Activated CD4-positive, alpha-beta T cell treated with anti-CD3 and anti-CD28 coated beads, Interleukin-2, amount 50 U/mL, for 24 hours (primary cell): ENCODE data around the gene DNAJC5.
"Not testable (repeated sequence)": the region's sequence is repeated elsewhere in the genome, so short reads cannot be mapped to it uniquely, and the experiment has no call there.

Experiments
- DNase-seq, 2 donors: peaks; one replicate each; pipeline ENCODE4 v3.0.0-alpha.2; 2020; ENCODE audit warnings: low read depth in 1 of 2, low spot score in 1 of 2

DNAJC5 gene, protein sequence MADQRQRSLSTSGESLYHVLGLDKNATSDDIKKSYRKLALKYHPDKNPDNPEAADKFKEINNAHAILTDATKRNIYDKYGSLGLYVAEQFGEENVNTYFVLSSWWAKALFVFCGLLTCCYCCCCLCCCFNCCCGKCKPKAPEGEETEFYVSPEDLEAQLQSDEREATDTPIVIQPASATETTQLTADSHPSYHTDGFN

DNA sequence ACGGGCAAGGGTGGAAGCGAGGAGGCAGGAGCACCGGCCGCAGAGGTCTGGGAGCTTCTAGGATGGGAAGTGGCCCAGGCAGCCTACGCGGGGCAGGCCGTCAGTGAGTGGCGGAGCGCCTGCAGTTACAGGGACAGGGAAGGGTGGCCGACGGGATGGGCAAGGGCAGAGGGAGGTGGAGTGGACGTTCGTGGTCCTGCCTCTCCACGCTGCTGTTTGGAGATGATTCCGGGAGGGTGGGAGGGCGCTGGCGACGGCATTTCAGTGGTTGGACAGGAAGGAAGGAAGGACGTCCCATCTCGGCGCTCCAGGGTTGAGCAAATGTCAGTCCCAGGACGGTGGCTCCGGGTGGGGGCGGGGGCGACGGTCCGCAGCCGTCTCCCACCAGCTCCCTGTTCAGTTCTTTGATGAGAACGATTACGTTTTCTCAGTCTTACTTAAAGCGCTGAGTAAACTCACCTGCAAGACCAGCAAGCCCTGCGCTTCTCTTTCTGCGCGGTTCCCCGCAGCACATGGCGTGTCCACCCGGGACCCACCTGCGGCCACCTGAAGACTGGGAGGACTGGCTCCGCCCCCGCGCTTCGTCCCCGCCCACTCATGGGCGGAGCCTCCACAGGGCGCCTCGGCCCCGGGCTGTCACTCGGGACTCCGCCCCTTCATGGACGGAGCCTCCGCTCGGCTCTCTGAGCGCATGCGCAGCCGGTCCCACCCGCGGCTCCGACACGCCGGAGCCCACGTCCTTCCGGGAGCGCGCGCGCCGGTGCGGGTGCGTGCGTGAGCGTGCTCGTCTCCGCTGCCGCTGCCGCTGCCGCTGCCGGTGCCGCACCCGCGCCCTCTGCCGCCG is at the start of gene DNAJC5:
TSS of gene DNAJC5 (plus strand) at position 769 of the 844 bp plus-strand sequence. CDS start 33,220 bp downstream, outside the sequence.
- peak; percentile 90 to 93 for DNase-seq

- no peak for DNase-seq
Measured at GRCh38 chr20:63846128-63846771, 48.7 kb upstream of the DNAJC5 start.

DNA sequence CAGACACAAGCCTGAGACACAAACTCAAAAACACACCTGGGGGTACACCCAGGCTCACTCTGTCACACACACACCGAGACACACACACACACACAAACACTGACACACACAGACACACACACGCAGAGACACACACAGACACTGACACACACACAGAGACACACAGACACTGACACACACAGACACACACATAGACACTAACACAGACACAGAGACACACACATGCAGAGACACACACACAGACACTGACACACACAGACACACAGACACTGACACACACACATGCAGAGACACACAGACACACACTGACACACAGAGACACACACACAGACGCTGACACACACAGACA is 48.1 kb upstream of the DNAJC5 start:
- DNase-seq, result no peak

GRCh38 chr20:63847237-63848002 is 47.5 kb upstream of the DNAJC5 start:
- no peak for DNase-seq

DNA sequence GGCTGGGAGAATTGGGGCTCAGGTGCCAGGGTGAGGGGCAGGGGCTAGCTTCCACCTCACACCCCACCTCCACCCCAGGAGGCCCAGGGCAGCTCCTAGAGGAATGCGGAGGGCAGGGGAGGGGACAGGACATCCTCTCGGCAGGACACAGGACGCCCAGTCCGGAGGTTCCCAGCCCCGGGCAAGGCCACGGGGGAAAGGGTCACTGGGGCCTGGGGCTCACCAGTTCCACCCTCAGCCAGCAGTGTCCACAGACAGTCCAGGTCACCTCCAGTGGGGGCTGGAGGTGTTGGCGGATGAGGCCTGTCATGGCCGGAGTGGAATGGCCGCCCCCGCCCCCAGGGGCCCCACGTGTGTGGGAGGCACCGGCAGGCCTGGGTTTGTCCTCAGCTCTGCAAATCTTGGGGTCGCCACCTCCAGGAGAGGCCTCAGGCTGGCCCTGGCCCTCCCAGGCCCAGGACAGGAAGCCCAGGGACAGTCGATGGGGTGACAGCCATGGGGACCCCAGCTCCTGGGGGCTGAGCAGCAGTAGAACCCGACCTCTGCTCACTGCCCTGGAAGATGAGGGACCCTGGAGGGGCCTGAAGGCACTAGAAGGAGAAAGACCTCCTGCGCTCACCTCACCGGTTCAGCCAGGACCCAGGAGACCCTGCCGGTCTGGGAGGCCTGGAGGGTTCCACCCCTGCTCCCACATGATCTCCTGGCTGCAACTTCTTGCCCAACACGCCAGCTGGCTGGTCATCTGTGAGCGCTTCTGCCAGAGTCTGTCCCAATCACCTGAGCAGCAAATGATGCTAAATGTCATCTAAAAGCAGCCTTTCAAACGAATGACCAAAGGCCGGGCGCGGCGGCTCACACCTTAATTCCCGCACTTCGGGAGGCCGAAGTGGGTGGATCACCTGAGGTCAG is 46.7 kb upstream of the DNAJC5 start:
- DNase-seq, result no peak

DNA sequence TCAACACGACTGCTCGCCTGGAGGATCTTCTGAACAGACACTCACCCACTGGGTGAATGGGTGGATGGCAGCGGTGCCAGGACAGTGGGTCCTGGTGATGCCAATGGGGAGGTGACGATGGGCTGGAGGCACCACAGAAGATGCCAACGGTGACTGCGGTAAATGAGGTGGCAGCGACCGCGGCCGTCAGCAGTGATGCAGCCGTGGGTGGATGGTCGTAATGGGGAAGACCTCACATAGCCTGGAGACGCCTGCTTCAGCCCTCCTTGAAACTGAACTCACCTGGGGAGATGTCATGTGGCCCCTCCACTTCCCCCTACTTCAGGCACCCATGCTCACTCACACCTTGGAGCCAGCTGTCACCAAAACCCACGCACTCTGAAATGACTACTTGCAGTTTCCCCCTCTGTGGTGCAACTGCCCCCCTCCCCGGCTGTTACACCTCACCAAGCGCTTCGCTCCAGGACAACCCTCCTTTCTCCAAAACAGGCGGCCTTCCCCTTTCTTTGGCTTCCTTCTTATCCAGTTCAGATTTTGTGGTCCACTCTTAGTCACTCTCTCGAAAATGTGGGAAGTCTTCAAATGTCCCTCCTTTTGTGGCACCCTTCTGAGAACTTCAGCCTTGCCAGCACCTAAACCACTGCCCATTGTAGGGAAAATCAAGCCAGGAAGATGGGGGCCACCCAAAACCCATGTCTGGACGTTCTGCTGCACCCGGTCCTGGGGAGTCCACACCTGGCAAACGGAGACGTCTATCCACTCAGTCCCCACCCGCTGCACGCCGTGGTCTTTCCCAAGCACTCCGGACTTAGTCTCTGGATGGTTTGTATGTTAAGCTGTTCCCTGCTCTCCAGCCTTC is 44.0 kb upstream of the DNAJC5 start:
- peak in 1 of 2 donors; percentile 48 for DNase-seq

DNA sequence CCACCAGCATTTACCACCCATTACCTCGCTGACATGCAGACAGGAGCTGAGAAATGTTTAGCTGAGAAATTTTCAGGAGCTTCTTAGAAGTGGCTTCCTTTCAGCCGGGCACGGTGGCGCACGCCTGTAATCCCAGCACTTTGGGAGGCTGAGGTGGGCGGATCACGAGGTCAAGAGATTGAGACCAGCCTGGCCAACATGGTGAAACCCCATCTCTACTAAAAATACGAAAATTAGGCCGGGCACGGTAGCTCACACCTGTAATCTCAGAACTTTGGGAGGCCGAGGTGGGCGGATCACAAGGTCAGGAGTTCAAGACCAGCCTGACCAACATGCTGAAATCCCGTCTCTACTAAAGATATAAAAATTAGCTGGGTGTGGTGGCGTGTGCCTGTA is 43.4 kb upstream of the DNAJC5 start:
- DNase-seq, result not testable (repeated sequence)

- not testable (repeated sequence) for DNase-seq
Measured at GRCh38 chr20:63853733-63854068, 41.2 kb upstream of the DNAJC5 start.

GRCh38 chr20:63854069-63854765 is 40.7 kb upstream of the DNAJC5 start:
- no peak for DNase-seq

DNA sequence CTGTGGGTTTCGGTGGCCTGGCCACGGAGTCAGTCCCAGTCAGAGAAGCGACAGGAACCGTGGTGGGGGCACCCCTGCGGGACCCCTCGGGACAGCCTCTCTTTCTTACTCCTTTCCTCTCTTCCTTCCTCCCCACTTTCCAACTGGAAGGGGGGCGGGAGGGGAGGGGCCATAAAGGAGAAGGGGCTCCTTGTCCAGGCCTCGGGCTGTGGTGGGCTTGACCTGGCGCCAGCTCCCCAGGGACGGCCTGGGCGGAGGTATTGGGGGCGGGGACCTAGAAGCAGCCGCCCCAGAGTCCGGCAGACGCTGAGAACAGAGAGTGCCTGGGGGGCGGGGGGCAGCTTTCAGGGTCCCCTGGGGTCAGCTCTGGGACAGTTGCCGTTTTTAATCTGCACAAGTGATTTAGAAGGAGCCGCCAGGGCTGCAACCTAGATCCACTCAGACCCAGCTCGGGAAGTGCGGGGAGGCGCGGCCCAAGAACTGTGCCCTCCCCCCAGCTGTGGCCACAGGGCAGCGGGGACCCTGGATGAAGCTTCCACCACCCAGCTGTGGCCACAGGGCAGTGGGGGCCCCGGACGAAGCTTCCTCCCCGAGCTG is 40.1 kb upstream of the DNAJC5 start:
- DNase-seq, result no peak

DNA sequence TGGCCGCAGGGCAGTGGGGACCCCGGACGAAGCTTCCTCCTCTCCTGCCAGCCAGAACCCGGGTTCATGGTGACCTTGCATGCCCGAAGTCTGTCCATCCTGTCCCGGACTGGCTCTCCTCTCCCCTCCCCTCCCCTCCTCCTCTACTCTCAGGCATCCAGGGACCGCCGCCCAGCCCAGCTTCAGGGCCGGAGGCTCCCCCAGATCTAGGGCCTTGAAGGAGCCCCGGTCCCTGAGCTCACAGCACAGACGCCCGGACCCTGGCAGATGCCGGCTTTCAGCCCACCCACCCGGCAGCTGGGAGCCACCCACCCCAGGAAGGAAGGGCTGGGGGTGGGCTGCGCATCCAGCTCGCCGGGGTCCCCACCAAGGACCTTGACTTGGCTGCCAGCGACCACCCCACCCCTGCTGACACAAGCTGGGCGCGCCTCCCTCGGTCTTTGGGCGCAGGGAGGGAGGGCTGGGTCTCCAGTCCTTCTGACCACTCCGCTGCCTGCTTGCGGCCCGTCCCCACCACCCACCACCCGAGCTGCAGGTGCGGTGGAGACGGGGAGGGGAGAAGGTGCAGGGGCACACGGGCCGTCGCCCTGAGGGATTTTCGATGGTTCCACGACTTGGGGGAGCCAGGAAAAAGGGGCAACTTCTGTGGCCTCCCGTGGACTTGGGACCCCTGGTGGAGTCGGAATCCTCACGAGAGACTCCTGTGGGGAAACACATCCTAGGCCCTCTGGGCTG is 39.4 kb upstream of the DNAJC5 start:
- DNase-seq, result no peak

GRCh38 chr20:63856098-63856511 is 38.8 kb upstream of the DNAJC5 start:
- DNase-seq, result no peak

DNA sequence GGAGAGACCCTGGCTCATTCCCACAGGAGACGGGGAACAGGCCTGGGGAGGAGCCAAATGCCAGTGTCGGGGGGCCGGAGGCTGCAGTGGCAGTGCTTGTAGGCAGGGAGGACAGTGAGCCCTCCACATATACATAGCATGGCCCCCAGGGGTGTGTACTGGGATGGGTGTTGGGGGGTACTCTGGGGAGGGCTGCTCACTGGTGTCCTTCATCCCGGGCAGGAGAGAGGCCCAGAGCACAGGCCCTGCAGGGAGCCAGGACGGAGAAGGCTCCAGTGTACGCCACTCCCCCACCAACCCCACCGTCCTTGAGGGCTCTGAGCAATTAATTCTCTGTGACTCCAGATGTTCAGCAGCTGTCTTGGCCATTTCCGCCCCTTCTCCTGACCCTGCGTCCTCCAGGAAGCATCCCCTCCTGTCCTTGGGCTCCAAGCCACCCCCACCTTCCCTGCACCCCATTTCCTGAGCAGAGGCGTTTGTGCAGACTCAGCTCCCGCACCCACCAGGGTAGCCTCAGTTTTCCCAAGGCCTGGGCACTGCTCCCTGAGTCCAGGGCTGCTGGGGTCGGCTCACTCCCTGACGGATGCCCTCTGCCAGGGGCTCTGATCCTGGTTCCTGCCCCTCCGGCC is 37.0 kb upstream of the DNAJC5 start:
- DNase-seq, result no peak

- no peak for DNase-seq
Measured at GRCh38 chr20:63858393-63859165, 36.3 kb upstream of the DNAJC5 start.

- DNase-seq, result no peak
Measured at GRCh38 chr20:63859166-63859699, 35.7 kb upstream of the DNAJC5 start.

DNA sequence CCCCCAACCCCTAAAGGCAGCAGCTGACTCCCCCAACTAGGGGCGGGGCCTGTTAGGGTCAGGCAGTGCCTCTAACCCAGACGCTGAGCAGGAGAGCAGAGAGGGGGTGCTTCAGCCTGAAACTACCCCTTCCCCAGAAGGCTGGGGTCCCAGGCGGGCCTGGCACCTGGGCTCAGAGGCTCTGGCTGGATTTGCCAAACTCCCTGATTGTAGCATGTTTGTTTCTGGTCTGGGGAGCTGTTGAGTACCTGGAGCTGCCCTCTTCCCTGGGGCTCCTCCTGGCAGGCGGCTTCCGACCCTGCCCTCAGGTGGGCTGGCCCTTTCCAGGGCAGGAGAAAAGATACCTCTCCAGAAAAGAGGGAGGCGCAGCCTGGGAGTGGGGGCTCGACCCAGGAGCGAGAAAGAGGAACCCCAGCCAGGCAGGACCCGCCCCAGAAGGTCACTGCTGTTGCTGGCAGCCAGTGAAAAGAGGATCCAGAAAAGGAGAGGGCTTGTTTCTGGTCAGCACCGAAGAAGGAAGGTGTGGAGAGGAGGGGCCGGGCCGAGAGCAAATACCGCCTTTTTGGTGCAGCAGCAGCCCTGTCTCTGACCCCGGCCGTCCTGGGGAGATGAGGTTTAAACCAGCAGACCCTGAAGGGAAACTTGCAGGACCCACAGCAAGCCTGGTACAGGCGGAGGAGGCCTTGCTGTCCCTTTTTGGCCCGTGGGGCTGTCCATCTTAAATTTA is 34.4 kb upstream of the DNAJC5 start:
- no peak for DNase-seq
